PC-9 (cell line): ENCODE data around the gene SRSF3. TPM values are rescaled to one million over a fixed set of nuclear protein-coding genes. Genes with fewer than 3 reads are reported as not detected.

ENCODE experiments used
- BruUV-seq: library from RNA; stranded (reverse); fragments of 400-500 nt; replicated peaks from 2 replicates; lab custom pipeline; 2021; lab: Mats Ljungman, UMichigan
- CTCF ChIA-PET: fragments of 300-600 bp; sonication (Branson Sonifier 250); formaldehyde crosslinking; loops from one replicate; lab custom pipeline; 2022; ENCODE audit warnings: antibody characterized with exemption; lab: Charles Lee
- POLR2A ChIA-PET: fragments of 300-600 bp; sonication (Branson Sonifier 250); formaldehyde crosslinking; loops from one replicate; lab custom pipeline; 2022; ENCODE audit warnings: antibody characterized with exemption; ENCODE audit not compliant: unreplicated experiment; lab: Charles Lee
- DNase-seq, 2 experiments: peaks; one replicate each; pipeline versions ENCODE4 v3.0.0 to v3.0.0-alpha.2; 2015 to 2022; ENCODE audit warnings: mixed read lengths in 1 of 2
- H2AFZ ChIP-seq: fragments of 200-600 bp; sonication (generic); 2 replicates; pipeline ENCODE4 v1.8.1; 2017; ENCODE audit warnings: antibody characterized with exemption
- H3F3A ChIP-seq: fragments of 200-600 bp; sonication (generic); 2 replicates; pipeline ENCODE4 v1.8.1; 2017; ENCODE audit warnings: antibody characterized with exemption, mild to moderate bottlenecking, low read depth; ENCODE audit not compliant: insufficient read depth
- H3K27ac ChIP-seq: fragments of 200-600 bp; sonication (generic); 2 replicates; pipeline ENCODE4 v1.6.1; 2016; ENCODE audit warnings: mixed run types
- H3K27me3 ChIP-seq: fragments of 200-600 bp; sonication (generic); 2 replicates; pipeline ENCODE4 v1.6.1; 2016; ENCODE audit warnings: low read depth, mixed run types; ENCODE audit not compliant: insufficient read depth
- H3K36me3 ChIP-seq: fragments of 200-600 bp; sonication (generic); 2 replicates; pipeline ENCODE4 v1.6.1; 2016; ENCODE audit warnings: low read depth, mixed run types
- H3K4me1 ChIP-seq: fragments of 200-600 bp; sonication (generic); replicated peaks from 2 replicates; pipeline ENCODE4 v1.6.1; 2016; ENCODE audit warnings: mixed run types; ENCODE audit not compliant: insufficient read depth
- H3K4me2 ChIP-seq: fragments of 200-600 bp; sonication (generic); 2 replicates; pipeline ENCODE4 v1.6.1; 2017; ENCODE audit warnings: mixed run types
- H3K4me3 ChIP-seq: fragments of 200-600 bp; sonication (generic); 2 replicates; pipeline ENCODE4 v1.6.1; 2016; ENCODE audit warnings: mixed run types
- H3K79me2 ChIP-seq: fragments of 200-600 bp; sonication (generic); 2 replicates; pipeline ENCODE4 v1.6.1; 2017; ENCODE audit warnings: low read depth, mixed run types
- H3K9me2 ChIP-seq: fragments of 200-600 bp; sonication (generic); 2 replicates; pipeline ENCODE4 v1.8.1; 2017; ENCODE audit warnings: mild to moderate bottlenecking; ENCODE audit not compliant: insufficient read depth
- H3K9me3 ChIP-seq: fragments of 200-600 bp; sonication (generic); 2 replicates; pipeline ENCODE4 v1.8.1; 2016; ENCODE audit warnings: low read depth; ENCODE audit not compliant: insufficient read depth
- H4K20me1 ChIP-seq: fragments of 200-600 bp; sonication (generic); 2 replicates; pipeline ENCODE4 v1.8.1; 2017; ENCODE audit not compliant: insufficient read depth
- CTCF ChIP-seq: fragments of 200-600 bp; sonication (generic); conservative IDR thresholded peaks from 2 replicates; pipeline ENCODE4 v1.6.1; 2017; ENCODE audit warnings: mixed run types, antibody characterized with exemption, mild to moderate bottlenecking, moderate library complexity
- EZH2 ChIP-seq: fragments of 200-600 bp; sonication (generic); IDR thresholded peaks from 2 replicates; pipeline ENCODE4 v1.8.0; 2017; ENCODE audit warnings: antibody characterized with exemption, low read depth
- intact Hi-C: fragments of 100-400 bp; cut with micrococcal nuclease; formaldehyde crosslinking; loops from one replicate; pipeline ENCODE4 v1.10.0; 2022; ENCODE audit not compliant: unreplicated experiment
- total RNA-seq: library from RNA; stranded (reverse); gene quantifications from 2 replicates; pipeline ENCODE4 v1.2.3, GENCODE V29; 2021

The SRSF3 gene
- total RNA-seq, 1 experiment from 2014 or later, result 278 TPM

GRCh38 chr6:36547646-36548400, 46.3 kb upstream of the SRSF3 start:
- Histone ChIP-seq H3K4me3 (peak overlapping the region; percentile 92; the same call in 1 of the 2 replicates), H4K20me1 (0 out of 2 replicates have a peak, but pooled peaks cover 7% of the 10 kb centered on the region), H3K9me2 (no peaks in the 10 kb centered on the region), H2AFZ (no peak overlapping the region), H3K36me3 (peaks cover 3% of the 10 kb centered on the region; the same call in 1 of the 2 replicates), H3K79me2 (peaks cover 44% of the 10 kb centered on the region), H3K9me3 (no peaks in the 10 kb centered on the region), H3K4me2 (peak overlapping the region; percentile 94), H3K4me1 (peaks cover 31% of the 10 kb centered on the region), H3K27me3 (no peaks in the 10 kb centered on the region), H3F3A (no peaks in the 10 kb centered on the region; the same call in 1 of the 2 replicates), H3K27ac (no peak overlapping the region)
- POLR2A ChIA-PET, result interaction anchor here (0.6 kb wide), 1 partner anchor 106 kb away, joined by 4 read pairs; no protein-coding TSS in a partner anchor
- CTCF ChIA-PET, result no interaction called here
- DNase-seq, result no peak
- TF ChIP-seq EZH2 (no peak), CTCF (no peak)
- TSS peak; percentile 65 for BruUV-seq
- intact Hi-C loops, result loop anchor here (1.0 kb wide), 2 partner anchors 31 to 45 kb away; no protein-coding TSS in a partner anchor

- Histone ChIP-seq H3K4me1 (peaks cover 31% of the 10 kb centered on the region), H3K4me3 (no peak overlapping the region), H3K9me2 (no peaks in the 10 kb centered on the region), H3K9me3 (no peaks in the 10 kb centered on the region), H3K27me3 (no peaks in the 10 kb centered on the region), H2AFZ (no peak overlapping the region), H3K36me3 (peaks cover 3% of the 10 kb centered on the region; the same call in 1 of the 2 replicates), H4K20me1 (0 out of 2 replicates have a peak, but pooled peaks cover 7% of the 10 kb centered on the region), H3K27ac (no peak overlapping the region), H3K4me2 (no peak overlapping the region), H3K79me2 (peaks cover 38% of the 10 kb centered on the region), H3F3A (no peaks in the 10 kb centered on the region; the same call in 1 of the 2 replicates)
- DNase-seq, result no peak
- no TSS peak for BruUV-seq
- TF ChIP-seq EZH2 (no peak), CTCF (no peak)
- intact Hi-C loops, result no loop called here
- CTCF ChIA-PET, result interaction anchor here (0.6 kb wide), 1 partner anchor 25 kb away, joined by 3 read pairs; no protein-coding TSS in a partner anchor
- POLR2A ChIA-PET, result interaction anchor here (0.6 kb wide), 1 partner anchor 107 kb away, joined by 4 read pairs; no protein-coding TSS in a partner anchor
Measured at GRCh38 chr6:36548401-36548743, 45.8 kb upstream of the SRSF3 start.

GRCh38 chr6:36550473-36551000, 43.6 kb upstream of the SRSF3 start:
- BruUV-seq, result no TSS peak
- H3K4me3 ChIP-seq, result no peak overlapping the region
- H3K4me2 ChIP-seq, result no peak overlapping the region
- intact Hi-C loops, result no loop called here
- H4K20me1 ChIP-seq, result 0 out of 2 replicates have a peak, but pooled peaks cover 5% of the 10 kb centered on the region
- no peaks in the 10 kb centered on the region for H3K9me2 ChIP-seq
- H3F3A ChIP-seq, result no peaks in the 10 kb centered on the region; the same call in 1 of the 2 replicates
- DNase-seq, result no peak
- H3K27me3 ChIP-seq, result no peaks in the 10 kb centered on the region
- no peaks in the 10 kb centered on the region for H3K36me3 ChIP-seq
- H3K27ac ChIP-seq, result no peak overlapping the region
- no peaks in the 10 kb centered on the region for H3K9me3 ChIP-seq
- no peak overlapping the region for H2AFZ ChIP-seq
- H3K79me2 ChIP-seq, result peaks cover 17% of the 10 kb centered on the region
- POLR2A ChIA-PET, result no interaction called here
- CTCF ChIA-PET, result no interaction called here
- TF ChIP-seq CTCF (no peak), EZH2 (no peak)
- H3K4me1 ChIP-seq, result peaks cover 11% of the 10 kb centered on the region
